ENCODE measurements around the gene FGD3. TPM values are rescaled to one million over a fixed set of nuclear protein-coding genes. Genes with fewer than 3 reads are reported as not detected.
"Not testable (repeated sequence)": the region's sequence is repeated elsewhere in the genome, so short reads cannot be mapped to it uniquely, and the experiment has no call there.

FGD3 gene
- total RNA-seq, 1 donor from 2014 or later: 2.3 TPM

DNA sequence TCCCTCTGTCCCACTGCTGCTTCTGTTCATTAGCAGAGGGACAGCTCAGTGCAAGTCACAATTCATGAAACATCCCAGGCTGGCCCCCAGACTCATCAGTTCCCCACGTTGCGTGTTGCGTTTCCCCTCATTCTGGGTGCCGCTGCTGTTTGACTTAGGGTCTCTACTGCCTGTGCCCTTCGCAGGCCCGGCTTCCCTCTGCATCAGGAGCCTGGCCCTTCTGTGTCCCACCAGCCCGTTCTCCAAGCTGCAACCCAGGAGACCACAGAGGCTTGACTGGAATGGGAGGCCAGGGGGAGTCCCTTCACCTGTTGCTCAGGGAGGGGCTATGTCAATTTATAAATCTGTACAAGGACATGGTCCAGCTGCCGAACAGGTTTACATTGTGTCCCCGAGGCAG, 57.2 kb downstream of the FGD3 start:
- DNase-seq (ENCODE audit: low spot score) (no peak), ATAC-seq (no peak)

DNA sequence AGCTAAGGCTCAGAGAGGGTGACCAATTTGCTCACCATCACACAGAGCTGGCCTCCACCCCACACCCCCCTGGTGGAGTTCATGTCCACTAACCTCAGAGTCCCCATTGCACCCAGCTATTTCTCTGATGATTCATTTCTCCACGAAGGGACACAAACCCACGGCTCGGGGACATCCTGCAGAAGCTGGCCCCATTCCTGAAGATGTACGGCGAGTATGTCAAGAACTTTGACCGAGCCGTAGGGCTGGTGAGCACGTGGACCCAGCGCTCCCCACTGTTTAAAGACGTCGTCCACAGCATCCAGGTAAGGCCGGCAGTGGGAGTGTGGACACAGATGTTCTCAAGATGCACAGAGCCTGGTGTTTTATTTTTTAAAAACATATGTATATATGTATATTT, 58.6 kb downstream of the FGD3 start:
- ATAC-seq: no peak

DNA sequence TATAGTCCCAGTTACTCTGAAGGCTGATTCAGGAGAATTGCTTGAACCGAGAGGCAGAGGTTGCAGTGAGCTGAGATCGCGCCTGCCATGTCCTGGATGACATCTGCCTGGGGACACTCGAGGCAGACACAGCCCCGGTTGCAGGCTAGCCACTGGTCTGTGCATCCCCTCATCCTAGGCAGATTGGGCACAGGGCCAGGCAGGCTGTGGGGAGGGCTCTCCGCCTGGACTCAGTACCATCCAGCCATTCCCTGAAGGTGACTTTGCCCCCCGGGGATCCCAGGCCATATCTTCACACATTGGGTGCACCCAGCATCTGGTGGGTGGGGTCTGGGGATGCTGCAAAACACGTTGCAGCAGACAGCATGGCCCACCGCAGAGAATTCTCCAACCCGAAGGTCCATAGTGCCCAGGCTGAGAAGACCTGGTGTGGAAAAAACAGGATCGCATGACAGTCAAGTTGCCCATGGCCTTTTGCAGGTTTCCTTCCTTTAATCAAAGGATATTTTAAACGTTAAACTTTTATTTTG, 60.3 kb downstream of the FGD3 start:
- peak; percentile 41 for DNase-seq (ENCODE audit: low spot score)
- ATAC-seq: no peak

More for the DNA sequence above, 58.6 kb downstream of the FGD3 start:
- peak; percentile 28 for DNase-seq (ENCODE audit: low spot score)

DNA sequence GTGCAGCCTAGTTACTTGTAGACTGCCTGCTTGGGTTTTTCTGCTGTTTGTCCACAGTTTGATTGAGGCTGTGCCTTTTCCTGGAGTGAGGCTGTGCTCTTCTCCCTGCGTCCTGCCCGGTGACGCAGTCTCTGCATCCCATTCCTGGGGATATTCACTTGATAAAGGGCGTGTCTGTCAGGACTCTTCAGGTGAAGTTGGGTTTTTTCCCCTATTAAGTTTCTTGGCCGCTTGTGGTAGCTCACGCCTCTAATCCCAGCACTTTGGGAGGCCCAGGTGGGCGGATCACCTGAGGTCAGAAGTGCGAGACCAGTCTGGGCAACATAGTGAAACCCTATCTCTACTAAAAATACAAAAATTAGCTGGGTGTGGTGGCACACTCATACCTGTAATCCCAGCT, 61.1 kb downstream of the FGD3 start:
- ATAC-seq: no peak
- no peak for DNase-seq (ENCODE audit: low spot score)

DNA sequence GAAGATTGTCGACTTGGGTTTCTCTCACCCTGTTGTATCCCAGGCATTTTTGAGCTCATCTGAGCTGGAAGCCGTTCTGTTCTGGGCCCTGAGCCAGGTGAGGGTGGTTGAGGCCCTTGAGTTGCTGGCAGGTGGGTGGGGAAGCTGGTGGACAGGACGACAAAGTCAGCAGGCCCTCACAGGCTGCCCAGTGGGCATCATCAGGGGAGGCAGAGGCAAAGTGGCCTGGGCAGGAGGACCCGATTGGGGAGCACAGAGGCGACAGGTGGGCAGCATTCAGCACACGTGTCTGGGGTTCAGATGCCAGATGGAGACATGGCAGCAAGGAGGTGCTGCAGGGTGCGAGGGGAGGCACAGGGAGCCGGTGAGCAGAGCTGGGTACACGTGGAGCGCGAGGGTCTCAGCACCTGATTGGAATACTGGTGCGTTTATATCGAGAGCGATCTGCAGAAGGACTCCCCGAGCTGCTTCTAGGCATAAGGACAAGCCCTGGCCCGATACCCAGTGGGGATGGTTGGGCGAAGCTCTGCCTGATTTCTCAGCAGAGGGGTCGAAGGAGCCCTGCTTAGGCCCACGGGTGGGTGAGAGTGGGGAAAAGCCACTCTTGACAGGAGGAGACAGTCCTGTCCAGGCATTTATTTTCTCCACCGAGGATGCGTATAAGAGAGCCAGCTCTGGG, 62.2 kb downstream of the FGD3 start:
- peak; percentile 37 for DNase-seq (ENCODE audit: low spot score)
- no peak for ATAC-seq

DNA sequence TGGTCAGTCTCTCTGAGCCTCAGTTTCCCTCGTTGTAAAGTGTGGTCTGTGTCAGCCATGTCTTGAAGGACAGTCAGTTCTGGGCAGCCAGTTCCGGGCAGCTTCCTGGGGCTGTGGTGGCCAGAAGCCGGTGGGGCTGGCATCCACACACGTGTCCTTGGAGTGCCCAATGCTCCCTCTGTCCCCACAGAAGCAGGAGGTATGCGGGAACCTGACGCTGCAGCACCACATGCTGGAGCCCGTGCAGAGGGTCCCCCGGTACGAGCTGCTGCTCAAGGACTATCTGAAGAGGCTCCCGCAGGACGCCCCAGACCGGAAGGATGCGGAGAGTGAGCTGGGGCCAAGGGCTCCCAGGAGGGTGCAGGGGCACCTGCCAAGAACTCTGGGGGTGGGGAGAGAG, 62.7 kb downstream of the FGD3 start:
- no peak for ATAC-seq
- DNase-seq (ENCODE audit: low spot score): peak; percentile 38

DNA sequence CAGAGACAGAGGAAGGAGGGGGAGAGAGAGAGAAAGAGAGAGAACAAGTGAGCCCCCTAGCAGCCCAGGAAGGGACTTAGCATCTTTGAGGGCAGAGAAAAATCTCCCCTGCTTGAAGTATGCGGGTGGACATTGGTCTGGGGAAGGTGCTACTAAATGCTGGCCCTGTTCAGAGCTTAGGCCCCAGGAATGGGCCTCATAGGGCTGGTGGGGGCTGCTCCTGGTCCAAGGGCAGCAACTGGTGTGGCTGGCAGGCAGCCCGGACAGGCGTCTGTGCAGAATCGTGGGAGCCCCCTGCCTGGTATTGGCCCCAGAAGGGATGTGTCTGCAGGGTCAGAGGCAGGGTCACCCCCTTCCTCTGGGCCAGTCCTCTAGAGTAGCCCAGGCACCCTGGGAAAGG, 63.4 kb downstream of the FGD3 start:
- ATAC-seq (no peak), DNase-seq (ENCODE audit: low spot score) (peak; percentile 35)

DNA sequence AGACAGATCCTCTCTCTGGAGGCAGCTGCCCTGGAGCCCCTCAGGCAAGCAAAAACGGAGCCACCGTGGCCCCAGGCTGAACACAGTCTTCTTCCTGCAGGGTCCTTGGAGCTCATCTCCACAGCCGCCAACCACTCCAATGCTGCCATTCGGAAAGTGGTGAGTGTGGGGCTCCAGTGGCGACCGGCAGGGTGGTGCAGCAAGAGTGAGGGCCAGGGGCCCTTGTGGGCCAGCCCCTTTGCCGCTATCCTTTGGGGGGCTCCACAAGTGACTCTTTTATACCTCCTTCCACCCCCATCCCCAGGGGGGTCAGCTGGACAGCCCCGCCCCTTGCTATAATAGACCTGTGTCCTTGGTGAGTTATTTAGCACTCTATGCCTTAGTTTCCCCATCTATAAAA, 63.8 kb downstream of the FGD3 start:
- ATAC-seq: no peak
- peak; percentile 22 for DNase-seq (ENCODE audit: low spot score)

DNA sequence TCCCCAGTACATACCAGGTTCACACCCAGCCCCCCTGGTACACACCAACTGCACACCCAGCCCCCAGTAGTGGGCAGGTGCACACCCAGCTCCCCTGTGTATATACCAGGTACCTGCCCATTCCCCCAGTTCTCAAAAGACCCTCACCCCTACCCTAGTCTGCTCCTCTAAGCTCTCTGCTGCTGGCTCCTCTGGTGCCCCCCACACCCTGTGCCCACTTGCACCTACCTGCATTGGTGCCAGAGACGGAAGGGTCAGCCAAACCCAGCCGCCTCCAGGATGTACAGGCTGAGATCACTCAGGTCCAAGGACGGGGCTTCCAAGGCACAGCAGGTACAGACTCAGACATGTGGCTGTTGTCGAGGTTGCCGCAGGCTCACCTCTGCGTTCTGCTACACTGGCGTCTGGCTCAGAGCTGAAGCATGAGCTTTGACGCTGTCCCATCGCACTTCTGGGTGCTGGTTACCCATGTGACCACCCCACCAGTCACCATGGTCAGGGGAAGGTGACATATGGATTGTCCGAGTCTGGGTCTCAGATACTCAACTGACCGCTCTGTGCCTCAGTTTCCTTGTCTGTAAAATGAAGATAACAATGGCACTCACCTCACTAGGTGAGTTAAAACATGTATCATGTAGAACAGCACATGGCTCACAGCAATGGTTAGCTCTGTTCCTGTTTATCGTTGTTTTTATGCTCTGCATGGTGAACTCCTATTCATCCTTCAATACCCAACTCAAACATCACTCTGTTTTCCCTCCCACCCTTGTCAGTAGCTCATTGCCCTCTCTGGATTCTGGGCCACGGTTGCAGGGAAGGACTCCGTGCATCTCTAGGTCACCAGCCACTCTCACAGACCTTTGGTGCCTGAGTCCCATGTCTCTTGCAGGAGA, 65.9 kb downstream of the FGD3 start:
- ATAC-seq (no peak), DNase-seq (ENCODE audit: low spot score) (peak; percentile 31)

DNA sequence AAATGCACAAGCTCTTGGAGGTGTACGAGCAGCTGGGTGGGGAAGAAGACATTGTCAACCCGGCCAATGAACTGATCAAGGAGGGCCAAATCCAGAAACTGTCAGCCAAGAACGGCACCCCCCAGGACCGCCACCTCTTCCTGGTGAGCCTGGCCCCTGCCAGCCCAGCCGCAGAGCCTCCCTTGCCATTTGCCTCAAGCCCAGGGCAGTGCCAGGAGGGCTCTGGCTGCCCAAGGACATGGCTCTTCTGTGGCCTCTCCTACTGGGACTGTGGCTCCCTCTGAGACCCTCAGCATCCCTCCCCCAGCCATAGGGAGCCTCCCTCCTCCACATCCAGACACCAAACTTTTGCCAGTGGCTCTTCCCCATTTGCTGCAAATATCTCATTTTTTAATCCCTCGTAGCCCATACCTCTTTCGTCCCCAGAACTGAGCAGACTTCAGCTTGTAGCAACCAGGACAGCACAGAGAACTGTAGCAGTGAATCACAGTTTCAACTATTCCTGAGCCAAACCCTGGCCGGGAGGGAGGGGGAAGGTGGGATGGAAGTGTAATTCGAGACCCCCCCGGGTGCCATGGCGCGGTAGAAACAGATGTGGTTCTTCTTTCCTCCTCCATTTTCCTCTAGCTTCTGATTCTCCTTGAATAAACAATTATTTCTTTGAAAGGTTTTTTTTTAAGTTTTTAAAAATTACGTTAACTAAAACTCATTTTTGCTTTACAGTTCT, 66.7 kb downstream of the FGD3 start:
- DNase-seq (ENCODE audit: low spot score): peak; percentile 31

DNA sequence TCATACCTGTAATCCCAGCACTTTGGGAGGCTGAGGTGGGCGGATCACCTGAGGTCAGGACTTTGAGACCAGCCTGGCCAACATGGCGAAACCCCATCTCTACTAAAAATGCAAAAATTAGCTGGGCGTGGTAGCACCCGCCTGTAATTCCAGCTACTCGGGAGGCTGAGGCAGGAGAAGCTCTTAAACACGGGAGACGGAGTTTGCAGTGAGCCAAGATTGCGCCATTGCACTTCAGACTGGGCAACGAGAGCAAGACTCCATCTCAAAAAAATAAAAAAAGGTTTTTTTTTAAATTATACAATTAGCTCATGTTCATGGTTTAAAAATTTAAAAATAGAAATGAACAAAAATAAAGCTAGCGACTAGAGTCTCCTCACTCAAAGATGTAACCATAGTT, 67.9 kb downstream of the FGD3 start:
- not testable (repeated sequence) for ATAC-seq; DNase-seq (ENCODE audit: low spot score)

More for the DNA sequence above, 66.7 kb downstream of the FGD3 start:
- no peak for ATAC-seq

DNA sequence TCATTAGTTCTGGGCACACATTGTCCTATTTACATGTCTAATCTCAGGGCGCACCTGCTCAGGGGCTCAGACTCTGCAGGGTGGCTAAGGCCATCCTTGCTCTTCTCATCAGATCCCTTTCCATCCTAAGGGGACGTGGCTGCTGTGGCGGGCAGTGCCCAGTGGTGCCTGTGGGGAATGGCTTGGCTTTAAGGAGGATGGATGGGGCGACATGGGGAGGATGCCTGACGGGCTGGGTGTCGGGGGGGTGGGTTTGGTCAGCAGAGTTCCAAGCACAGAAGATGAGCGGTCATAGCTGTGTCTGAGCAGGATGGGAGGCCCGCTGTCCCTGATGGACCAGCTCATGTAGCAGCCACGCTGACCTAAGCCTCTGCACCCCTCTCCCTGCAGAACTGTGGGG, 70.3 kb downstream of the FGD3 start:
- peak; percentile 29 for DNase-seq (ENCODE audit: low spot score)
- ATAC-seq: no peak

DNA sequence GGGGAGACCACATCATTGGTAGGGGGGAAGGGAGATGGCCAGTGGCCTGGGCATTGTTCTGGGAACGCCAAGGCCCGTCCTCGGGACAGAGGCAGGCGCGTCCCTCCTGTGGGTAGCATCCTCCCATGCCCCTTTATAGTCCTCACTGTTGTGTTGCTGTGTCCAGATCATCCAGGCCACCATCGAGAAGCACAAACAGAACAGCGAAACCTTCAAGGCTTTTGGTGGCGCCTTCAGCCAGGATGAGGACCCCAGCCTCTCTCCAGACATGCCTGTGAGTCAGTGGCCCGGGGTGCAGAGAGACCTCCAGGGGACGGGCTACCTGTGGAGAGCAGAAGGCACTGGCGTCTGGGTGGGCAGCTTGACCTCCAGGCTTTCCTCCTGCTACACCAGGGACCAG, 72.8 kb downstream of the FGD3 start:
- DNase-seq (ENCODE audit: low spot score) (no peak), ATAC-seq (no peak)

DNA sequence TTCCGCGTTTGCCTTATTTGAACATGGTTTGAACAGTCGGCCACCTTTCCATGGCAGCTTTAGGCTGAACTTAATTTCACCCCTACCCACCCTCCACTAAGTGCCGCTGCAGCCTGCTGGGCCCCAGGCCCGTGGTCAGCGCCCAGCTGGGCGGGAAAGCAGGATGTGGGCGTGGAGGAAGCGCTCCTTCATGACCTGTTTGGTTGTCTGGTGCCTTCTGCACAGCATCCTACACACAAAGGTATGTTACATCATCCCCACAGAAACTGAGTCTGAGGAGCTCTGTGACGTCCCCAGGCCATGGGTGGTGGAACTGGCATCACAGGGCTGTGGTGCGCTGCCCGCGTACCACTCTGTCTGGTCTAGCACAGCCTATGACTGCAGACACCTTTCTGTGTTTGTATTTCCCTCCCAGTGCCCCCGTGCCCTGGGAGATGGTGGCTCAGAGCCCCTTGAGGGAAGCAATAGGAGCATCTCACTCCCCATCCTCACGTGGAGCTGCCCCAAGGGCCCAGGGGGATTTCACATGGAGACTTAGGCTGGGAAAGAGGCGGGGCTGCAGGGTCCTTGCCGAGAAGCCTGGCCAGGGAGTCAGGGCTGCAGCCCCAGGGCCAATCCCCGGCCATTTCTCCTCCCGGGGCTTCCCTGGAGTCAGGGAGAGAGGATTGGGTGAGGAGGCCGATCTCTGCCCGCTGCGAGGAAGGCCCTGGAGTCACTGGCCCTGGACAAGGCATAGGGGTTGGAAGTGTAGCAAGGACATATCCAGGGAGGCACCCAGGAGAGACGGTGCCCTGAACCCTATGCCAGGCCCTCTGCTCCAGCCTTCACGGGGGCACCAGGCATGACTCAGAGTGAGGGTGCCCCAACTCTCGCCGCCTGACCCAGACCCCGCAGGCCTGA, 73.7 kb downstream of the FGD3 start:
- ATAC-seq: no peak
- no peak for DNase-seq (ENCODE audit: low spot score)

DNA sequence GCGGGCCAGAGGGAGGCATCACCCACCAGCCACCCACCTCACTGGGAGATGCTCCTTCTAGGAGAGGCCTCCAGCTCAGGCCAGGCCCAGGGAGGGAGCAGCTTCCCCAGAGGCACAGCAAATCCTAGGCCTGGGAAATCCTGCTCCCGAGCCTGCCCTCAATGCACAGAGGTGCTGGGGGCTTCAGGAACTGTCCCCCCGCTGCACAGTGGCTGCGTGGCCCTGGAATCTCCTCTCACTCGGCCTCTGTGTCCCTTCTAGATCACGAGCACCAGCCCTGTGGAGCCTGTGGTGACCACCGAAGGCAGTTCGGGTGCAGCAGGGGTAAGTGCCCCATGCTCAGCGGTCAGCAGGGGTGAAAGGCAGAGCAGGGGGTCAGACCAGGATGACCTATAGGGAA, 74.7 kb downstream of the FGD3 start:
- DNase-seq (ENCODE audit: low spot score) (no peak), ATAC-seq (no peak)

DNA sequence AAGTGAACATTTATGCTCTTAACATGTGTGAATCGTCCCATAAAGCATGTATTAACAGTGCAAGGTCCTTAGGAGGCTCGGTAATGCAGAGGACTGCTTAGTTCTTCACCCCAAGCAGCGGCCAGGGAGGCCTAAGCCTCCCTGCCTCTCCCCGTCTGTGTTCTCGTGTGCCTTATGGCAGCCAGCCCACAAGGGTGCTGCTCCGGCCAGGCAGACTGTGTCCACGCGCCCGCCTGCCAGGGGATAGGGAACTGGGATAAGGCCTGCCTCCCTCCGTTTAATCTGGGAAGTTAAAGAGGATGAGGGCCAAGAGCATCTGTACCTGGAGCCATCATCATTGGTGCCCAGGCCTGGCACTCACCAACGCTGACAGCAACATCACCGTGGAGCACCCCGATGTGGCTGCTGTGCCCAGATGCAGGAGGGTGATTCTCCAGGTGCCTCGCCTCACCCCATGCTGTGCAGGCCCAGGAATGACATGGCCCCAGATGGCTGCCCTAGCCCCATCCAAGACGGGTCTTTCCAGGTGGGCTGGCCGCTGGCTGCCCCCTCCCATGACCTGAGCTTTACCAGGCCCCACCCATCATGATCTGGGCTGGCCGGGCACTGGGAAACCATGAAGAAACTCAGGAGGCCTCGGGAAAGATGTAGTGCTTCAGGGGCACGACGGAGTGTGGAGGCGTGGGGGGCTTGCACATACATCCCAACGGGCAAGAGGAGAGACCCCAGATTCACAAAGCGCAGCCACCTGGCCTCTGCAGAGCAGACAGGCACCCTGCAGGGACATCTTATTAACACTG, 75.6 kb downstream of the FGD3 start:
- DNase-seq (ENCODE audit: low spot score): no peak
- ATAC-seq: no peak

DNA sequence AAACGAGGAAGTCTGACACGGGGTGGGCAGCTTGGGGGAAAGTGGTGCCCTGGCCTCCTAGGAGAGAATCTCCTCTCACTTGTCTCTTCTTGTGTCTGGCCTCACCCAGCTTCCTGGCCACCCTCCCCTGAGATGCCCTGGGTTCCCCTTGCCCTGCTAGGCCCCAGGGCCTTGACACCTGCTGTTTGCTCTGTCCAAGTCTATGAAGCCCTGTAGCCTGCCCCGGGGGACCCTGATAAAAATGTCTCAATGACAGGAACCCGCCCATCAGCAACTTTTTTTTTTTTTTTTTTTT, 76.1 kb downstream of the FGD3 start:
- no peak for ATAC-seq
- DNase-seq (ENCODE audit: low spot score): no peak

DNA sequence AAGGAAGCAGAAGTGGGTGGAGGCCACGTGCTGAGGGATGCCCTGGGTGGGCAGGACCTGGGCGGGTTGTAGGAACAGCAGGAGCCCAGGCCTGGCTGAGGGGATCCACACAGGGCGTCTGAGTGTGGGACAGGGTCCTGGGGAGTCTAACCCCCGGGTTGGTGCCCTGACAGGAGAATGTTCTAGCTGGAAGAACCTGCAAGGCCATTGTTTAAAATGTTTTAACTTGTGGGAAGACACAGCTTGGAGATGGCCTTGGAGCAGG, 77.3 kb downstream of the FGD3 start:
- ATAC-seq (no peak), DNase-seq (ENCODE audit: low spot score) (no peak)

DNA sequence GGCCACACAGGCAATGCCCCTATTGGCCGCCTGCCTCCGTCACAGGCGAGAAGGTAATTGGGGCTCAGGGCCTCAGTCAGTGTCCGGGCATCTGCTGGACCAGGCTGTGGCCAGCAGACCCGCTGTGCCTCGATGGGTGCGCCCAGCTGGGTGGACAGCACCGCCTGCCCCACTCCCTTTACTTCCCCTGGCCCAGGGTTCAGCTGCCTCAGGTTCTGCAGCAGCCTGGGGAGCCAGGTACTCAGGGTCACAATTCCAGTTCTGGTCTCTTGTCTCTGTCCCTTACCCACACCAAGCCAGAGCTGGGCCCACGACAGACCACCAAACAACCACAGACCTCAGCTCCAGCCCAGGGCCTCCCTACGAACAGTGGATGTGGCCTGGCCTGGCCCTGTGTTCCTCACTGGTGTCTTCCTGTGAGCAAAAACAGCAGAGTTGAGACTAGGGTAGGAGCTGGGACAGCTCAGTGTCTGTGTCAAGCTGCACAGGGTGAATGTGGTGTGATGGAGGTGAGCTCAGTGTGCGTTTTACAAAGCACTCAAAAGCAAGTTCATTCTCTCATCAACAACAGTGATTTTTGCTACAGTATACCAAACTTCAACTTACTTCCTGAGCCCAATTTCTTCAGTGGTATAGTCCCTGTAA, 77.8 kb downstream of the FGD3 start:
- ATAC-seq: no peak
- DNase-seq (ENCODE audit: low spot score): no peak

DNA sequence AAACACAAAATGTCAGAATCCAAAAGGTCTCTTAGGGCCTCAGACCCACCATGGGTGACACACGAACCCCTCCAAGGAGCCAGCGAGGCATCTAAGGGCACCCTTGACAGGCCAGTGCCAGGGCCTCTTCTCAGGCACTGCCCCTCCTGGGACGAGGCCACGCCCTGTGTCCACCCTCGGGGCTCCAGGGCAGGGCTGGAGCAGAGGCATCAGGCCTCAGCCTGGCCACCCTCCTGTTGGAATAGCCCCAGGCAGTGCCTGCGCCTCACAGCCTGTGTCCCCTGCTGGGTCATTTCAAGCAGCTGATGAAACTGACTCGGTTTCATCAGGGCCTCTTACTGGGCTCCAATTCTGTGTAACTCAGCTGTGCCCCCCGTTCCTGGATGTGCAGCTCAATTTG, 78.4 kb downstream of the FGD3 start:
- no peak for ATAC-seq
- DNase-seq (ENCODE audit: low spot score): no peak
